Pancreas (tissue), 10 donors: Measurements from ENCODE around the gene ID2. TPM values are rescaled to one million over a fixed set of nuclear protein-coding genes. Genes with fewer than 3 reads are reported as not detected.
"Not testable (repeated sequence)": the region's sequence is repeated elsewhere in the genome, so short reads cannot be mapped to it uniquely, and the experiment has no call there.

Source experiments
- ATAC-seq, 4 donors: fragments of 200-7000 bp; cut with Tn5 transposase; one replicate each; pipeline versions ENCODE4 v1.8.0 to v1.9.1; 2020; ENCODE audit warnings: mild to moderate bottlenecking in 4 of 4, moderate library complexity in 4 of 4
- DNase-seq, 6 donors: peaks; one replicate each; pipeline ENCODE4 v3.0.0-alpha.2; 2020
- FAIRE-seq: peaks from 2 replicates; lab custom pipeline; 2012; peaks lifted over from hg19 to GRCh38; lab: Jason Lieb, UNC
- H3K27ac ChIP-seq, 4 donors: fragments of 200-600 bp; sonication (generic); 1 replicate in 3 of 4; 2 replicates in 1 of 4; pipeline versions ENCODE4 v1.5.0 to v1.8.0; 2020
- H3K27me3 ChIP-seq, 4 donors: fragments of 200-600 bp; one replicate each; pipeline ENCODE4 v1.8.0; 2021
- H3K36me3 ChIP-seq, 3 donors: fragments of 200-600 bp; sonication (generic) in 1 of 3; one replicate each; pipeline versions ENCODE4 v1.5.0 to v1.8.0; 2020 to 2021
- H3K4me1 ChIP-seq, 3 donors: fragments of 200-600 bp; one replicate each; pipeline ENCODE4 v1.8.0; 2021
- H3K4me3 ChIP-seq, 4 donors: fragments of 200-600 bp; sonication (generic) in 2 of 4; one replicate each; pipeline versions ENCODE4 v1.5.0 to v1.8.0; 2020 to 2021
- H3K9me3 ChIP-seq, 4 donors: fragments of 200-600 bp; one replicate each; pipeline ENCODE4 v1.8.0; 2021
- WGBS, 2 donors: extraction: QIAGEN DNeasy Blood & Tissue Kit; methylation state at CpG; one replicate each; pipeline ENCODE4 v1.1.7; 2013; 5-methylcytosine and 5-hydroxymethylcytosine counted together
- intact Hi-C, 3 donors: fragments of 100-400 bp; cut with DNase I; formaldehyde crosslinking; loops; one replicate each; pipeline versions ENCODE4 v1.11.1 to v1.14.2; 2022
- polyA plus RNA-seq, 2 donors: library from polyadenylated mRNA; stranded (reverse); fragments of 200-250 nt; gene quantifications; one replicate each; pipeline ENCODE4 v1.2.3, GENCODE V29; 2013
- total RNA-seq, 6 donors: library from RNA; stranded (reverse); fragmentation: NEBNext Ultra II Directional in 4 of 6; extraction: Animal tissue kit (Norgen Biotek cat#: 25700) in 4 of 6; gene quantifications; one replicate each; pipeline versions ENCODE4 v1.2.1 to v1.2.4, GENCODE V29; 2021 to 2023
- TF ChIP-seq, protein P1 (sequence below), 4 donors: fragments of 200-600 bp; sonication (generic) in 3 of 4; IDR thresholded peaks; one replicate each; pipeline versions ENCODE4 v1.5.0 to v1.8.0; 2021; ENCODE audit warnings: antibody characterized with exemption in 4 of 4
- donor health status: healthy with polysubstance abuse.
- donor health status: DM: no; HTN: no; CAD: no; lungs with moderate emphysema.
- donor health status: DM: no; HTN: no; CAD: no.
- donor health status: control.
- donor health status: control.
- donor health status: Bipolar disorder and iron deficiency.
- donor health status: DM: yes; HTN: yes; CAD: no.
- donor health status: DM: no; HTN: no; CAD: no.
- donor health status: DM: no; HTN: no; CAD: no.
- donor health status: DM: yes; HTN: yes; CAD: no.

Gene ID2
- total and polyA plus RNA-seq, 8 donors, result 19.3 to 135 (median 30.1) TPM

DNA sequence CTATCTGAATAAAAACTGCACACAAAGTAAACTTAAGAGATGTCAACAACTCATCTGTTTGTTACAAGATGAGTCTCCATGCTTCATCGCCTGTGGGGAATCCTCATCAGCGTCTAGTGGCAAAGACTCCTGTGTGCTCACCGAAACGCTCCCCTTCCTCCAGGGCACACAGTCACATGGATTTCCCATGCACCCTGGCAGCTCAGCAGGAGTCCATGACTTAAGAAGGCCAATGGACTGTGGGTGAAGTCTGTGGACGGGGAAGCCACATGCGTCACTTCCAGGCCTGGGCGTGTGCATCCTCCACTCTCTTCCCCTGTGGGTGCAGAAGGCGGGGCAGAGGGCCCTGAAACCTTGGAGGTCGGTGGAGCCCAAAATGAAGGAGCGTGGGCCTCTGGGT is 41.1 kb downstream of the ID2 start:
- Histone ChIP-seq H3K27ac (no peak overlapping the region), H3K4me3 (no peak overlapping the region), H3K36me3 (no peaks in the 10 kb centered on the region), H3K9me3 (no peaks in the 10 kb centered on the region), H3K27me3 (no peaks in the 10 kb centered on the region), H3K4me1 (no peaks in the 10 kb centered on the region)
- WGBS, 2 donors, result 86 to 90% methylated on average over 10 of the region's 10 CpGs
- DNase-seq, result no peak
- no peak for ATAC-seq
- TF ChIP-seq, protein P1, sequence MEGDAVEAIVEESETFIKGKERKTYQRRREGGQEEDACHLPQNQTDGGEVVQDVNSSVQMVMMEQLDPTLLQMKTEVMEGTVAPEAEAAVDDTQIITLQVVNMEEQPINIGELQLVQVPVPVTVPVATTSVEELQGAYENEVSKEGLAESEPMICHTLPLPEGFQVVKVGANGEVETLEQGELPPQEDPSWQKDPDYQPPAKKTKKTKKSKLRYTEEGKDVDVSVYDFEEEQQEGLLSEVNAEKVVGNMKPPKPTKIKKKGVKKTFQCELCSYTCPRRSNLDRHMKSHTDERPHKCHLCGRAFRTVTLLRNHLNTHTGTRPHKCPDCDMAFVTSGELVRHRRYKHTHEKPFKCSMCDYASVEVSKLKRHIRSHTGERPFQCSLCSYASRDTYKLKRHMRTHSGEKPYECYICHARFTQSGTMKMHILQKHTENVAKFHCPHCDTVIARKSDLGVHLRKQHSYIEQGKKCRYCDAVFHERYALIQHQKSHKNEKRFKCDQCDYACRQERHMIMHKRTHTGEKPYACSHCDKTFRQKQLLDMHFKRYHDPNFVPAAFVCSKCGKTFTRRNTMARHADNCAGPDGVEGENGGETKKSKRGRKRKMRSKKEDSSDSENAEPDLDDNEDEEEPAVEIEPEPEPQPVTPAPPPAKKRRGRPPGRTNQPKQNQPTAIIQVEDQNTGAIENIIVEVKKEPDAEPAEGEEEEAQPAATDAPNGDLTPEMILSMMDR (IDR thresholded peaks at IDR 0.05), result no peak
- FAIRE-seq, result no peak
- intact Hi-C loops, result no loop called here

DNA sequence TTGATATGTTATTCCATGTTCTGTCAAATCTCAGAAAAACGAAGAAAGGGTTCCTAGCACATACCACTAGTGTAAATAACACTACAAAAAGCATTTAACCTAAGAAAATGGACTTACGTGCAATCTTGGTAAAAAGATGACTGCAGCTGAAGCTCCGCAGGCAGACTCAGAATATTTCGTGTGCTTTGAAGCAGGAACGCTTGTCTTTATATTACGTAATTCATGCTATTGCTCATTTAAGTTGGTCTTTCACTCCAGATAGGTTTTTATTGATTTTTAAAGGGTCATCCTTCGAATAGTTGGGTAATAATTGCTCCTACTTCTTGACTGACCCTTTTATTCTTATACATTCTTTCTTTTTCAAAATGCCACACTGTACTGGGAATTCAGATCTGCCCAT is 44.0 kb downstream of the ID2 start:
- no peak overlapping the region for H3K4me3 ChIP-seq
- 80 to 86% methylated on average over 7 of the region's 7 CpGs for WGBS, 2 donors
- no peak overlapping the region for H3K27ac ChIP-seq
- TF ChIP-seq, protein P1 (IDR thresholded peaks at IDR 0.05), result no peak
- H3K9me3 ChIP-seq, result no peaks in the 10 kb centered on the region
- peaks cover 0 to 9% (median 0%) of the 10 kb centered on the region in 3 donors for H3K36me3 ChIP-seq
- no peaks in the 10 kb centered on the region for H3K27me3 ChIP-seq
- DNase-seq (no peak), FAIRE-seq (no peak), ATAC-seq (no peak)
- H3K4me1 ChIP-seq, result no peaks in the 10 kb centered on the region
- intact Hi-C loops, result no loop called here

DNA sequence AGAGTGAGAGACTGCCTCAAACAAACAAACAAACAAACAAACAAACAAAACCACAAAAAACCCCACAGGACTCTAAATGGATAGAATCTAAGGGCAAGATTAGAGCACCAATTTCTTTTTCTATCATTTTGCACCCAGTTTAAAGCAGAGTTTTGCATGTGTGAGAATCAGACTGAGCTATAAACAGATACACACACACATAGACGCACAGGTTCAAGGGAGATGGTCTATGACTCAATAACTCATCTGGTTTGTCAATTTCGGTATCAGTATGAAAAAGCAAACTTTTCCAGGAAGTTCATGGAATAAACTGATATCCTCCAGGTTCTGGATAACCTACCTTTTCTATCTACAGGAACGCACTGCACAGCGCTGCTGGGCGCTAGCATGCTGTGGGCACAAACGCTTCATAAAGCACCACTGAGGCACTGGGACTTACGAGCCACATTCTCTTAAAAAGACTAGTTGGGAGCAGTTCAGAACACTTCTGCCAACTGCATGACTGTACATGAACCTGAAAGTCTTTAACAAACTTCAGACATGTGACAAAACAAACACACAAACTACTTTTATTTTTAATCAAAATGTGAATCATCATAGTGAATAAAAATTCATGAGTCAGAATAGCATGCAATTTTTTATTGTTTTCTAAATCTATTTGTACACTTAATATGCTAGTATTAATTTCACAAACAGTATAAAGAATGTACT is 46.6 kb downstream of the ID2 start:
- intact Hi-C loops, result no loop called here
- H3K4me3 ChIP-seq, result no peak overlapping the region
- ATAC-seq (no peak), DNase-seq (no peak), FAIRE-seq (no peak)
- no peaks in the 10 kb centered on the region for H3K4me1 ChIP-seq
- peaks cover 6 to 35% (median 6%) of the 10 kb centered on the region in 3 donors for H3K36me3 ChIP-seq
- TF ChIP-seq, protein P1 (IDR thresholded peaks at IDR 0.05), result no peak
- no peaks in the 10 kb centered on the region for H3K27me3 ChIP-seq
- no peaks in the 10 kb centered on the region for H3K9me3 ChIP-seq
- 95 to 96% methylated on average over 7 of the region's 7 CpGs for WGBS, 2 donors
- H3K27ac ChIP-seq, result no peak overlapping the region

DNA sequence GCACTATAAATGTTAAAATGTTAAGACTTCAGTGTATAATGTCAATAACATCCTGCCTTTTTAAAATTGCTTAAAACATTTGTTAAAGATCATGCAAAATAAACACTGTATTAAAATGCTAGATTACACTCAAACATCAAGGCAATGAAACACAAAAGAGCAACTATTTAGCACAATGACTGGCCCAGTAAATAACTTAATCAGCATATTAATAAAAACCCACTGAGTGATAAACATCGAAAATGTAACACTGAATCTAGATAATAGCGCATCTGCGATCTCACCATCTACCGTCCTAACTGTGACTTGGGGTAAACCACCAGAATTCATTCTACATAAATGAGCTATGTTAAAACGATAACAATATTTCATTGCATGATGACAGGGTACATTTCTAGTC is 47.2 kb downstream of the ID2 start:
- DNase-seq, H3K4me3 ChIP-seq, intact Hi-C loops, ATAC-seq, H3K9me3 ChIP-seq, H3K27ac ChIP-seq, H3K4me1 ChIP-seq, FAIRE-seq, H3K27me3 ChIP-seq: not testable (repeated sequence)
- WGBS, 2 donors, result 74 to 78% methylated on average over 5 of the region's 5 CpGs
- peaks cover 6 to 37% (median 8%) of the 10 kb centered on the region in 3 donors for H3K36me3 ChIP-seq

DNA sequence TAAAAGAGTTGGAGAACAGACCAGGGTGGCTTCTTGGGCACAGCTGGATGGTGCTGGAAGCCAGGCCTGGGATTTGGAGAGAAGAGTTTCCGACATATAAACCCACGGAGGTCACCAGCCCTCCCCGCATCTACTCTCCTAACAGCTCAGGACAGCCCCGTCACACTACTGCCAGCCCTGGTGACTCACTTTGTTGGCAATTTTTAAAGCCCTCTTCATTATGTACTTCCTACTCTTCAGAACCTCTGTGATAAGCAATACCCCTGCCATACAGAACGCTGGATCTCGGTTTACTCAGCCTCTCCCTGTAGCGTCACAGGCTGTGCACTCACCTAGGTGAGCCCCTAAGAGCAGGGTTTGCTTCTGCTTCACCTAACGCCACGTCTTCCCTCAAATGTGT is 48.1 kb downstream of the ID2 start:
- no peaks in the 10 kb centered on the region for H3K27me3 ChIP-seq
- no peak for FAIRE-seq
- H3K4me3 ChIP-seq, result no peak overlapping the region
- H3K4me1 ChIP-seq, result no peaks in the 10 kb centered on the region
- peaks cover 6 to 40% (median 8%) of the 10 kb centered on the region in 3 donors for H3K36me3 ChIP-seq
- no peaks in the 10 kb centered on the region for H3K9me3 ChIP-seq
- TF ChIP-seq, protein P1 (IDR thresholded peaks at IDR 0.05), result no peak
- ATAC-seq, result peak in 3 of 4 donors; percentile 55 to 73 (median 60)
- intact Hi-C loops, result no loop called here
- H3K27ac ChIP-seq, result no peak overlapping the region
- WGBS, 2 donors, result 86 to 88% methylated on average over 9 of the region's 9 CpGs
- DNase-seq, result no peak
